IMR-90 (cell line): ENCODE results near the gene TAF9. TPM values are rescaled to one million over a fixed set of nuclear protein-coding genes. Genes with fewer than 3 reads are reported as not detected.

Source experiments
- ATAC-seq: fragments of 200-7000 bp; cut with Tn5 transposase; 2 replicates; pipeline ENCODE4 v1.9.1; 2020; ENCODE audit warnings: low read depth, mild to moderate bottlenecking, moderate library complexity
- BruUV-seq: library from RNA; stranded (reverse); fragments of 400-500 nt; replicated peaks from 2 replicates; lab custom pipeline; 2021; lab: Mats Ljungman, UMichigan
- CTCF ChIA-PET: fragments of 300-600 bp; formaldehyde crosslinking; extraction: SDS; loops from one replicate; lab custom pipeline; 2021; ENCODE audit warnings: antibody characterized with exemption; lab: Yijun Ruan, JAX
- POLR2A ChIA-PET: fragments of 300-600 bp; sonication (Branson Sonifier 250); formaldehyde crosslinking; loops from one replicate; lab custom pipeline; 2022; ENCODE audit warnings: antibody characterized with exemption; ENCODE audit not compliant: unreplicated experiment; lab: Charles Lee
- DNase-seq: peaks from one replicate; pipeline ENCODE4 v3.0.0; 2013
- H2AFZ ChIP-seq: replicated peaks from 2 replicates; pipeline ENCODE3; 2013; ENCODE audit warnings: low read length, mild to moderate bottlenecking; ENCODE audit not compliant: poor library complexity
- H2AK5ac ChIP-seq: 2 replicates; pipeline ENCODE4 v1.6.1; 2013; ENCODE audit warnings: low read depth, low read length, inconsistent platforms
- H2AK9ac ChIP-seq: replicated peaks from 2 replicates; pipeline ENCODE3; 2013; ENCODE audit warnings: mild to moderate bottlenecking, low read depth, low read length, moderate library complexity; ENCODE audit not compliant: poor library complexity
- H2BK120ac ChIP-seq: 2 replicates; pipeline ENCODE4 v1.6.1; 2013; ENCODE audit warnings: low read depth, low read length, inconsistent platforms
- H2BK15ac ChIP-seq: 3 replicates; pipeline ENCODE4 v1.6.1; 2013; ENCODE audit warnings: low read depth, low read length, inconsistent platforms
- H2BK20ac ChIP-seq: 2 replicates; pipeline ENCODE4 v1.6.1; 2013; ENCODE audit warnings: low read depth, mild to moderate bottlenecking, inconsistent platforms, low read length, moderate library complexity
- H2BK5ac ChIP-seq: 2 replicates; pipeline ENCODE4 v1.6.1; 2013; ENCODE audit warnings: mild to moderate bottlenecking, low read depth, low read length, inconsistent platforms; ENCODE audit not compliant: poor library complexity, severe bottlenecking
- H3K14ac ChIP-seq: replicated peaks from 2 replicates; pipeline ENCODE4 v1.6.1; 2013; ENCODE audit warnings: low read depth, low read length, inconsistent platforms
- H3K18ac ChIP-seq: 2 replicates; pipeline ENCODE4 v1.6.1; 2013; ENCODE audit warnings: low read depth, low read length, control low read depth
- H3K23ac ChIP-seq: 2 replicates; pipeline ENCODE4 v1.6.1; 2013; ENCODE audit warnings: low read depth, low read length, inconsistent platforms
- H3K27ac ChIP-seq: 2 replicates; pipeline ENCODE4 v1.5.1; 2013; ENCODE audit warnings: mild to moderate bottlenecking, control low read depth, low read length; ENCODE audit not compliant: insufficient read depth
- H3K27me3 ChIP-seq: 2 replicates; pipeline ENCODE4 v1.6.1; 2013; ENCODE audit warnings: low read length; ENCODE audit not compliant: control insufficient read depth, insufficient read depth
- H3K36me3 ChIP-seq: 2 replicates; pipeline ENCODE4 v1.6.1; 2013; ENCODE audit warnings: low read length, mixed read lengths; ENCODE audit not compliant: control insufficient read depth, insufficient read depth
- H3K4ac ChIP-seq: 2 replicates; pipeline ENCODE4 v1.6.1; 2013; ENCODE audit warnings: low read depth, low read length, inconsistent platforms
- H3K4me1 ChIP-seq: 2 replicates; pipeline ENCODE4 v1.6.1; 2013; ENCODE audit warnings: low read length, mixed read lengths; ENCODE audit not compliant: control insufficient read depth, insufficient read depth
- H3K4me2 ChIP-seq: 2 replicates; pipeline ENCODE4 v1.6.1; 2013; ENCODE audit warnings: low read depth, mild to moderate bottlenecking, control low read depth, low read length, moderate library complexity
- H3K4me3 ChIP-seq: 2 replicates; pipeline ENCODE4 v1.5.1; 2013; ENCODE audit warnings: low read depth, mild to moderate bottlenecking, control low read depth, low read length, moderate library complexity; ENCODE audit not compliant: insufficient read depth
- H3K56ac ChIP-seq: 2 replicates; pipeline ENCODE4 v1.6.1; 2013; ENCODE audit warnings: low read length, inconsistent platforms; ENCODE audit not compliant: insufficient read depth; ENCODE audit errors: extremely low read depth
- H3K79me1 ChIP-seq, 2 experiments: 2 replicates each; pipeline ENCODE4 v1.6.1; 2013; ENCODE audit warnings: low read length in 2 of 2, inconsistent platforms in 1 of 2, low read depth in 1 of 2
- H3K9ac ChIP-seq: 2 replicates; pipeline ENCODE4 v1.6.1; 2013; ENCODE audit warnings: low read depth, low read length, control low read depth
- H3K9me1 ChIP-seq: 2 replicates; pipeline ENCODE4 v1.6.1; 2013; ENCODE audit warnings: low read length, inconsistent platforms; ENCODE audit not compliant: insufficient read depth
- H3K9me3 ChIP-seq: 2 replicates; pipeline ENCODE4 v1.6.1; 2013; ENCODE audit warnings: low read length; ENCODE audit not compliant: control insufficient read depth, insufficient read depth
- H4K20me1 ChIP-seq: 2 replicates; pipeline ENCODE4 v1.6.1; 2013; ENCODE audit warnings: low read length, inconsistent platforms; ENCODE audit not compliant: insufficient read depth
- H4K5ac ChIP-seq: 2 replicates; pipeline ENCODE4 v1.6.1; 2013; ENCODE audit warnings: mild to moderate bottlenecking, low read depth, low read length, control low read depth
- H4K8ac ChIP-seq, 2 experiments: 2 replicates each; pipeline ENCODE4 v1.6.1; 2013; ENCODE audit warnings: low read depth in 2 of 2, low read length in 2 of 2, control low read depth in 1 of 2, inconsistent platforms in 1 of 2
- H4K91ac ChIP-seq: 2 replicates; pipeline ENCODE4 v1.6.1; 2013; ENCODE audit warnings: low read depth, low read length, inconsistent platforms; ENCODE audit not compliant: insufficient read depth
- CTCF ChIP-seq: conservative IDR thresholded peaks from 2 replicates; pipeline ENCODE4 v1.5.1; 2012; ENCODE audit warnings: mild to moderate bottlenecking, low read depth, low read length, improper control_type of control experiment
- ELK1 ChIP-seq: fragments of 150-350 bp; IDR thresholded peaks from 2 replicates; pipeline ENCODE4 v1.6.1; 2016; ENCODE audit warnings: low read depth, mild to moderate bottlenecking, low read length, moderate library complexity, borderline replicate concordance
- RAD21 ChIP-seq: IDR thresholded peaks from 2 replicates; pipeline ENCODE4 v1.6.1; 2012; ENCODE audit warnings: low read length, improper control_type of control experiment
- RCOR1 ChIP-seq: IDR thresholded peaks from 2 replicates; pipeline ENCODE4 v1.6.1; 2012; ENCODE audit warnings: mild to moderate bottlenecking, low read length, improper control_type of control experiment; ENCODE audit not compliant: insufficient replicate concordance
- RFX5 ChIP-seq: IDR thresholded peaks from 2 replicates; pipeline ENCODE4 v1.8.0; 2012; ENCODE audit warnings: low read depth, mild to moderate bottlenecking, low read length, moderate library complexity
- USF2 ChIP-seq: fragments of 150-350 bp; IDR thresholded peaks from 2 replicates; pipeline ENCODE4 v1.6.1; 2017; ENCODE audit warnings: mild to moderate bottlenecking, antibody characterized with exemption, low read length, low read depth
- WGBS, 2 experiments: methylation state at CpG; one replicate each; pipeline versions ENCODE4 v1.1.5 to v1.1.7; 2013; ENCODE audit warnings: missing lambda C conversion rate in 2 of 2; ENCODE audit not compliant: insufficient read length in 1 of 2; ENCODE audit errors: extremely low coverage in 2 of 2; 5-methylcytosine and 5-hydroxymethylcytosine counted together
- dilution Hi-C: fragments of 300-500 bp; cut with HindIII; formaldehyde crosslinking; loops from one replicate; pipeline ENCODE4 v1.14.3; 2018; ENCODE audit warnings: low sequenced_read_pairs; ENCODE audit not compliant: unreplicated experiment
- in situ Hi-C: fragments of 300-500 bp; cut with MboI; formaldehyde crosslinking; loops from 3 replicates; pipeline ENCODE4 v1.14.3; 2019; ENCODE audit warnings: low sequenced_read_pairs, inconsistent platforms, mixed read lengths
- intact Hi-C: fragments of 100-400 bp; cut with micrococcal nuclease; formaldehyde crosslinking; loops from 2 replicates; pipeline ENCODE4 v1.10.0; 2022
- polyA plus RNA-seq, 3 experiments: library from polyadenylated mRNA; depleted of rRNA; stranded (reverse); fragments of >200 nt; gene quantifications; 2 replicates each; pipeline ENCODE4 v1.2.3, GENCODE V29; 2012; ENCODE audit warnings: low replicate concordance in 1 of 3
- total RNA-seq: library from RNA; depleted of rRNA; stranded (reverse); fragments of >200 nt; gene quantifications from 2 replicates; pipeline ENCODE4 v1.2.3, GENCODE V29; 2012

The TAF9 gene
- total and polyA plus RNA-seq, 2 of the 4 experiments (the other 2 are of a cell fraction), result 107 to 127 TPM

- Histone ChIP-seq H3K23ac (no peak overlapping the region), H3K9me3 (no peaks in the 10 kb centered on the region), H3K27me3 (no peaks in the 10 kb centered on the region), H2BK120ac (no peak overlapping the region), H3K27ac (no peak overlapping the region), H3K4me3 (no peak overlapping the region), H3K9me1 (no peaks in the 10 kb centered on the region), H3K56ac (no peak overlapping the region), H2BK20ac (no peak overlapping the region), H4K5ac (no peak overlapping the region), H3K4ac (no peak overlapping the region), H2AK5ac (no peak overlapping the region), H3K4me2 (no peak overlapping the region), H3K36me3 (peaks cover 5% of the 10 kb centered on the region), H3K18ac (no peak overlapping the region), H2BK5ac (no peak overlapping the region), H4K20me1 (no peaks in the 10 kb centered on the region), H4K8ac (no peak overlapping the region), H3K4me1 (no peaks in the 10 kb centered on the region), H3K9ac (no peak overlapping the region), H2AFZ (no peak overlapping the region), H3K79me1 (no peaks in the 10 kb centered on the region), H3K14ac (no peak overlapping the region), H2BK15ac (no peak overlapping the region), H4K91ac (no peak overlapping the region), H2AK9ac (no peak overlapping the region)
- DNase-seq (no peak), ATAC-seq (no peak)
- dilution Hi-C loops (no loop called here), in situ Hi-C loops (no loop called here), intact Hi-C loops (no loop called here)
- POLR2A ChIA-PET, result no interaction called here
- TF ChIP-seq RCOR1 (no peak), RFX5 (no peak), USF2 (no peak), ELK1 (no peak), RAD21 (no peak), CTCF (no peak)
- BruUV-seq, result no TSS peak
- WGBS, 2 experiments, result no CpG with 5 or more reads among the region's 6 CpGs
- CTCF ChIA-PET, result interaction anchor here (0.8 kb wide), 1 partner anchor 21 kb away, joined by 3 read pairs; no protein-coding TSS in a partner anchor
These were observed 46.9 kb upstream of the TAF9 start for GRCh38 chr5:69416180-69416579.
